GM12875 (cell line): ENCODE results near the gene LRRK1.
A peak's percentile ranks its signal among the peaks of the same experiment; 100 is the strongest.

ENCODE experiments used
- H3K4me3 ChIP-seq: one replicate; pipeline ENCODE4 v1.5.1; 2011; ENCODE audit warnings: low read depth, low read length, control low read depth
- TF ChIP-seq, protein P1 (sequence below): IDR thresholded peaks from 2 replicates; pipeline ENCODE4 v1.5.1; 2011; ENCODE audit warnings: low read depth, mild to moderate bottlenecking, control low read depth, inconsistent platforms, low read length, moderate library complexity, borderline replicate concordance; ENCODE audit not compliant: insufficient read depth

Gene LRRK1

DNA sequence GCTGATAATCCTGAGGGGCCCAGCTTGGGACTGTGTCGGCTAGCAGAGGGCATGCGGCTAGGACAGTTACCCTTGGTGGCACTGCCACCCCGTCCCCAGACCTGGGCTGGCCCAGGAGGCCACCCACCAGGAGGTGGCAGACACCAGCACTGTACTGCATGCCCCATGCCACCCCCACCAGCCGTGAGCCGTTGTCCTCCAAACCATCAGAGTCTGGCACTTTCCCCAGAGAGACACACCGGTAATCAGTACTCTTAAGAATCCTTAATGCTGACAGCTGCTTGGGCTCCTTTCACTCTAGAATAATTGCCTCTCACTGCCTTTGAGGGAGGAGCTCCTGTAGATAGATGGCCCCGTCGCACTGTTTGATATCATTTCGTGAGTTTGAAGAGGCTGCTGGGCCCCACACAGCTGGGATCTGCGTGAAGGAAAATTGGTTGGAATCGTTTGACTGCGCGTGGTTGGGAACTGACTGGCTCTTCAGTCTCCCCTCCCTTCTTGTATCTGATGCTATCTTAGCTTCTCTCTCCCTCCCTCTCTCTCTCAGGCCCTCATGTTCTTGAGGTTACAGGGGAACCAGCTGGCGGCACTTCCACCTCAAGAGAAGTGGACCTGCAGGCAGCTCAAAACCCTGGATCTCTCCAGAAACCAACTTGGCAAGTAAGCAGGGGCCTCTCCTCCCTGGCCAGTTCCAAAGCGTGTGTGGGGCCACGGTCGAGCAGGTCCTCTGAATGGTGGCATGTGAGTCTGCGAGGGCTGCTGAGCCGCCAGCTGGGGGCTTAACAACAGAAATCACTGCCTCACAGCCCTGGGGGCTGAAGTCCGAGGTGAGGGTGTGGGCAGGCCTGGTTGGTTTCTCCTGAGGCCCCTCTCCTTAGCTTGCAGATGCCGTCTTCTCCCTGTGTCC is 94.9 kb downstream of the LRRK1 start:
- TF ChIP-seq, protein P1, sequence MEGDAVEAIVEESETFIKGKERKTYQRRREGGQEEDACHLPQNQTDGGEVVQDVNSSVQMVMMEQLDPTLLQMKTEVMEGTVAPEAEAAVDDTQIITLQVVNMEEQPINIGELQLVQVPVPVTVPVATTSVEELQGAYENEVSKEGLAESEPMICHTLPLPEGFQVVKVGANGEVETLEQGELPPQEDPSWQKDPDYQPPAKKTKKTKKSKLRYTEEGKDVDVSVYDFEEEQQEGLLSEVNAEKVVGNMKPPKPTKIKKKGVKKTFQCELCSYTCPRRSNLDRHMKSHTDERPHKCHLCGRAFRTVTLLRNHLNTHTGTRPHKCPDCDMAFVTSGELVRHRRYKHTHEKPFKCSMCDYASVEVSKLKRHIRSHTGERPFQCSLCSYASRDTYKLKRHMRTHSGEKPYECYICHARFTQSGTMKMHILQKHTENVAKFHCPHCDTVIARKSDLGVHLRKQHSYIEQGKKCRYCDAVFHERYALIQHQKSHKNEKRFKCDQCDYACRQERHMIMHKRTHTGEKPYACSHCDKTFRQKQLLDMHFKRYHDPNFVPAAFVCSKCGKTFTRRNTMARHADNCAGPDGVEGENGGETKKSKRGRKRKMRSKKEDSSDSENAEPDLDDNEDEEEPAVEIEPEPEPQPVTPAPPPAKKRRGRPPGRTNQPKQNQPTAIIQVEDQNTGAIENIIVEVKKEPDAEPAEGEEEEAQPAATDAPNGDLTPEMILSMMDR: no peak
- H3K4me3 ChIP-seq: no peak overlapping the region

DNA sequence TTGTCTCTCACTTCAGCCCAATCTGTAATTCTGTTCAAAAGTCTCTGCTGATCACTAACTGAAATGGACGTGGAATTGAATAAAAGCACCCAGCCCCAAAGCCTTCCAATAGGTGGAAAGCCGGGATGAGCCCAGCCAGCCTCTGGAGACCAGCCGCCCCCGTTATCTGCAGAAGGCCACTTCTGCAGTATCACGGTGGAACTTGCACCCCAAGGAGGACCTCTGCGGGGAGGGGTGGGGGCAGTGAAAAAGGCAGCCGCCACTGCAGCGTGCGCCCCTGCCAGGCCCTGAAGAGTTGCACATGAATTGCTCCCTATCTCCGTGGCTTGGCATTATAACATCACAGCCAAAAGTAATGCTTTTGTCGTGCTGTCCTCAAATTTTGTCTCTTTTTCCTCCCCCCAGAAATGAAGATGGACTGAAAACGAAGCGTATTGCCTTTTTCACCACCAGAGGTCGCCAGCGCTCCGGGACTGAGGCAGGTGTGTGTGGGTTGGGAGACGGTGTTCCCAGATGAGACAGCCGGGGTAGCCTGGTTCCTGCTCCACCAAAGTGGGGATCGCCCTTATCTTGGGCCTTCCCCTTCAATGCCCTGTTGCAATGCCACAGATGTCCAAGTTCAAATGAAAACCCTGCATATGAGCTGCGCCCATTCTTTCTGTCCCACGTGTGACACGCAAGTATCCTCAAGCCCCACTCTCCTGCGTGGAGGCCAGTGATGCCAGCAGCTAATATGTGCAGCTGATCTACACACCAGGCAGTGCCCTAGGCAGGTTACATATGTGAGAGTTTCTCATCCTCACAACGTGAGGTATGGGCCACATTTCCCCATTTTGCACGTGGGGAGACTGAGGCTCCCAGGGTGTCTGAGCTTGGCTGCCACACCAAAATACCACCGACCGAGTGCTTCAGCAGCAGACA is 96.0 kb downstream of the LRRK1 start:
- H3K4me3 ChIP-seq: no peak overlapping the region
- TF ChIP-seq, protein P1: peak; percentile 81

DNA sequence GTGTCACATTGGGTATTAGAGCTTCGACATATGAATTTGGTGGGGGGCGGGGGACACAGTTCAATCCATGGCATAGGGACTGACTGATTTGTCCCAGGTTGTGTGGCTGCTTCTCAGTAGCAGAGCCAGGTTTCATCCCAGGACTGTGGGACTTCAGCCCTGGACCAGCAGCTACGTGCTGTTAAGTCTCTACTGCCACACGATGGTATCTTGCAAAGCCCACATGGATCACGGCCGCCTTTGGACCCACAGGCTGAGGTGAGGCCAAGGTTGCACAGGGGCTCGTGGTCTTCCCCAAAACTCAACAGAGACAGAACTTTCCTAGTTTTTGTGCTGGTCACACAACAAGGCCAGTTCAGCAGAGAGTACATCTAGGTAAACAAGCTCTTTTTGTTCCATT is 97.4 kb downstream of the LRRK1 start:
- TF ChIP-seq, protein P1: no peak
- H3K4me3 ChIP-seq: no peak overlapping the region

DNA sequence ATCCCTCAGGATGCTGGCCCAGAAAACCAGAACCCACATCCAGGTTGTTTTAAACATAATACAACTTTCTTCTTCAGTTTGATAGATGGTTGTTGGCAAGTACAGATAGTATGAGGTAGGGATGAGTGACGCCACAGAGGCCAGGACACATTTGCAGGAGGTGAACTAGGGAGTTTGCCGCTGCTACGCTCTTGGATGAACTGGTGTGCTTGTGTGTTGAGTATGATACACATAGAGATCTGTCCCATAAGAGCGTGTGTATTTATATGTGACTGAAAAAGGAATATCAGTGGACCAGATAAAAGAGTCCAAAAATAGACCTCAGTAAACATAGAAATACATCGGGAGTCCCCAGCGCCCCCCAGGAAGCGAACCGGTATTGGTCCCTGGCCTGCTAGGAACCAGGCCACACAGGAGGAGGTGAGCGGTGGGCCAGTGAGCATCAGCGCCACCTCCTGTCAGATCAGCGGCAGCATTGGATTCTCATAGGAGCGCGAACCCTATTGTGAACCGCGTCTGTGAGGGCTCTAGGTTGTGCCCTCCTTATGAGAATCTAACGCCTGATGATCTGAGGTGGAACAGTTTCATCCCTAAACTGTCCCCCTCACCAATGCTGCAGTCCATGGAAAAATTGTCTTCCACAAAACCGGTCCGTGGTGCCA is 98.1 kb downstream of the LRRK1 start:
- no peak overlapping the region for H3K4me3 ChIP-seq
- TF ChIP-seq, protein P1: 0 out of 2 replicates have a peak, but pooled peaks have one; percentile 4

DNA sequence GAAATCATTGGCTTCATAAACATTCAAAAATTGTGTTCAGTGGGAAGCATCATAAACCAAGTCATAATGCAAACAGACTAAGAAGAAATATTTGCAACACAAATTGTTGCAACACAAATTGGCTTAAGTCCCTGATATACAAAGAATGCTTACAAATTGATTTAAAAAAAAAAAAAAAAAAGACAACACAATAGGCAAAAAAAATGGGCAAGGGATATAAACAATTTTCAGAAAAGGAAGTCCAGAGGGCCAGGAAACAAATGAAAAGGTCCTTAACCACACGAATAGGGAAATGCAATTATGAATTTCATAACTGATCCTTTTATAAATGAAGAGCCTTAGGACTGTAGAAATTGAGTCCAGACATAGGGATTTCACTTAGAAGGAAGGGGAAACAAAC is 98.9 kb downstream of the LRRK1 start:
- H3K4me3 ChIP-seq: no peak overlapping the region
- TF ChIP-seq, protein P1: no peak

DNA sequence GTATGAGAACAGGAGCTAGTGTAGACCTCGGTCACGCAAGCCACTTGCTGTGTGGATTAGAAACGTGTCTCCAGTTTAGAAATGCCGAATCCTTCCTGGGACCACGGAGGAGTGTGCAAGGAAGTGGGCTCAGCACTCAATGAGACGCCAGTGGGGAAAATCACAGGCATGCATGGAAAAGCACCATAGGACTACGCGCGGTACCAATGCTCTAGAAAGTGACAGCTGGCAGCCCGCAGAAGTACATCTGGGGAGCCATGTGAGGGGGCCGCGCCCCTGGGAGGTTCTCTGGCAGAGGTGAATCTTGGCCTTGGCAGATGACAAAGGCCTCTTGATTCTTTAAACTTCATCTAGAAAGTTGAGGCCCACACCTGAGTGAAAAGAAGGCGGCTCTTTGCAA is 99.3 kb downstream of the LRRK1 start:
- no peak overlapping the region for H3K4me3 ChIP-seq
- TF ChIP-seq, protein P1: no peak
